DND-41 (cell line): Measurements from ENCODE around the gene SERPINB3.

Experiments used
- ATAC-seq: fragments of 200-7000 bp; cut with Tn5 transposase; 3 replicates; pipeline ENCODE4 v1.9.1; 2021; ENCODE audit warnings: low read depth; ENCODE audit not compliant: insufficient read depth
- DNase-seq: peaks from one replicate; pipeline ENCODE4 v3.0.0-alpha.2; 2020
- H2AFZ ChIP-seq: 2 replicates; pipeline ENCODE4 v1.6.0; 2012; ENCODE audit warnings: low read depth, low read length
- H3K27ac ChIP-seq: 2 replicates; pipeline ENCODE4 v1.5.1; 2012; ENCODE audit warnings: low read length, inconsistent platforms
- H3K27me3 ChIP-seq: fragments of 200-600 bp; sonication (generic); 2 replicates; pipeline ENCODE4 v1.6.0; 2012; ENCODE audit warnings: low read length, mild to moderate bottlenecking, inconsistent platforms; ENCODE audit not compliant: insufficient read depth, poor library complexity
- H3K36me3 ChIP-seq: 2 replicates; pipeline ENCODE4 v1.5.1; 2012; ENCODE audit warnings: low read length, inconsistent platforms; ENCODE audit not compliant: insufficient read depth
- H3K4me1 ChIP-seq: 2 replicates; pipeline ENCODE4 v1.5.1; 2012; ENCODE audit warnings: mild to moderate bottlenecking, low read length; ENCODE audit not compliant: insufficient read depth
- H3K4me2 ChIP-seq: 2 replicates; pipeline ENCODE4 v1.6.0; 2012; ENCODE audit warnings: mild to moderate bottlenecking, moderate library complexity, low read length, inconsistent platforms; ENCODE audit not compliant: insufficient read depth
- H3K4me3 ChIP-seq, 2 experiments: fragments of 200-600 bp in 1 of 2; shearing (Covaris generic) in 1 of 2; 2 replicates each; pipeline ENCODE4 v1.5.1; 2012 to 2016; ENCODE audit warnings: inconsistent platforms in 2 of 2, low read length in 2 of 2, mild to moderate bottlenecking in 2 of 2, low read depth in 1 of 2, moderate library complexity in 1 of 2
- H3K79me2 ChIP-seq: 2 replicates; pipeline ENCODE4 v1.6.0; 2012; ENCODE audit warnings: low read length, inconsistent platforms; ENCODE audit not compliant: insufficient read depth
- H3K9ac ChIP-seq: 2 replicates; pipeline ENCODE4 v1.6.0; 2012; ENCODE audit warnings: low read depth, mild to moderate bottlenecking, inconsistent platforms, low read length, moderate library complexity
- H3K9me3 ChIP-seq: 2 replicates; pipeline ENCODE4 v1.5.1; 2012; ENCODE audit warnings: low read length, moderate library complexity, mild to moderate bottlenecking, inconsistent platforms; ENCODE audit not compliant: insufficient read depth, severe bottlenecking
- H4K20me1 ChIP-seq: 2 replicates; pipeline ENCODE4 v1.6.0; 2012; ENCODE audit warnings: low read length; ENCODE audit not compliant: insufficient read depth
- EZH2 ChIP-seq: IDR thresholded peaks from 3 replicates; pipeline ENCODE4 v1.6.1; 2012; ENCODE audit warnings: borderline replicate concordance, low read depth, mild to moderate bottlenecking, moderate library complexity, low read length, inconsistent platforms; ENCODE audit not compliant: severe bottlenecking
- TF ChIP-seq, protein P1 (sequence below): IDR thresholded peaks from 2 replicates; pipeline ENCODE4 v1.5.1; 2012; ENCODE audit warnings: borderline replicate concordance, low read length, moderate library complexity, mild to moderate bottlenecking; ENCODE audit not compliant: poor library complexity, severe bottlenecking; ENCODE audit errors: extremely low read depth

SERPINB3 gene

DNA sequence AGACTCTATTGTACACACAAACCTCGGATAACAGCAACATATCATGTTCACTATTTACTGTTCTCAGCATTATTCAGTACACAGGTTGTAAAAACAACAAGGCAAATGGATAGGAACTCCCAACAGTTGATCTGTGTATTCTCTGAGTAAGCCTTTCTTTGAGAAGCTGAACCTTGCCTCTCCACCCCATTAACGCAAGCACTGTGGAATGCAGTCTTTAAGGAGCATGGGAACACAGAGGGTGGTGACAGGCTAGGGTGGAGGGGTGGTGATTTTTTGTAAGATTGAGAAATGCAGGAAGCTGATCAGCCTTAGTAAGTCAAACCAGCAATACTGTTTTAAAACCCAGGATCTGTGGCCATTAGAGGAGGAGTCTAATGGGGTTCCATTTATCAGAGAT, 21.5 kb upstream of the SERPINB3 start:
- no peak overlapping the region for H3K4me2 ChIP-seq

DNA sequence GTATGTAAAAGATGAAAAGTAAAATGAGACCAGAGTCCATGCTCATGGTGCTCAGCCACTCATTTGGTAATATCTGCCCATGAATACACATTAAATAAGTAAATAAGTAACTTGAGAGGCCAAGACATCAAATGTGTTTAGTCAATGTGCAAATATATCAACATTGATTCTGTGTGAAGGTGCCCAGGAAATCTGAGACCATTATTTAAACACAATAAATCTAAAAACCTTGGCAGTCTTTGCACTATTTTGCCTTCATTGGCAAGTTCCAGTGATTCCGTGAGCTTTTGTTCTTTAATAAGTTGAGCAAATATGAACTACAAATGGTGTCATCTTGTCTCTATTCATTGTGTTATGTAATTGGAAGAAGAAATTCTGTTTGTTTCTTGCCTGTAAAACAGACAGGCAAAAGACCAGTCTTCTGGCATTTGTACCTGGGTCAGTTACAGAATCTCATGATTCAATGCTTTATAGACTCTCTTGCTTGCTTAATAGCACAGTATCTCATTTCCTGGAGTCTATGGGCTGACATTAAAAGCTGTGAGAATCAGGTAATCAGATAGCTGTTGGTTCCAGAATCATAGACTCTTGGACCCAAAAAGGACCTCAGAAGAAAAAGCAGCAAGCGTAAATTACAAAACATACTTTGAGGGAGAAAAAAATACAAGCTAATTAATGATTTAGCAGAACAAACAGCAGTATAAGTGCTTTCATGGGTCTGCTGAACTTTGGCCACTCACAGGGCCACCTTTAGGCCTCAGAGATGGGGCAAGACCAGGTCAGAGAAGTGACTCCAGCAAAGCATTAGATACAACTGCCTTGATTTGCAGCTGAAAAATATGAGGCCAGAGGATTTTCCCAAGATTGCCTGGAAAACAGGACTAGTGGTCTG, 20.0 kb upstream of the SERPINB3 start:
- Histone ChIP-seq H3K79me2 (no peaks in the 10 kb centered on the region), H4K20me1 (no peaks in the 10 kb centered on the region), H3K36me3 (no peaks in the 10 kb centered on the region), H3K4me2 (no peak overlapping the region), H3K4me3 (no peak overlapping the region), H2AFZ (no peak overlapping the region), H3K4me1 (no peaks in the 10 kb centered on the region), H3K27me3 (no peaks in the 10 kb centered on the region), H3K9ac (no peak overlapping the region), H3K27ac (no peak overlapping the region), H3K9me3 (no peaks in the 10 kb centered on the region)
- TF ChIP-seq, protein P1, sequence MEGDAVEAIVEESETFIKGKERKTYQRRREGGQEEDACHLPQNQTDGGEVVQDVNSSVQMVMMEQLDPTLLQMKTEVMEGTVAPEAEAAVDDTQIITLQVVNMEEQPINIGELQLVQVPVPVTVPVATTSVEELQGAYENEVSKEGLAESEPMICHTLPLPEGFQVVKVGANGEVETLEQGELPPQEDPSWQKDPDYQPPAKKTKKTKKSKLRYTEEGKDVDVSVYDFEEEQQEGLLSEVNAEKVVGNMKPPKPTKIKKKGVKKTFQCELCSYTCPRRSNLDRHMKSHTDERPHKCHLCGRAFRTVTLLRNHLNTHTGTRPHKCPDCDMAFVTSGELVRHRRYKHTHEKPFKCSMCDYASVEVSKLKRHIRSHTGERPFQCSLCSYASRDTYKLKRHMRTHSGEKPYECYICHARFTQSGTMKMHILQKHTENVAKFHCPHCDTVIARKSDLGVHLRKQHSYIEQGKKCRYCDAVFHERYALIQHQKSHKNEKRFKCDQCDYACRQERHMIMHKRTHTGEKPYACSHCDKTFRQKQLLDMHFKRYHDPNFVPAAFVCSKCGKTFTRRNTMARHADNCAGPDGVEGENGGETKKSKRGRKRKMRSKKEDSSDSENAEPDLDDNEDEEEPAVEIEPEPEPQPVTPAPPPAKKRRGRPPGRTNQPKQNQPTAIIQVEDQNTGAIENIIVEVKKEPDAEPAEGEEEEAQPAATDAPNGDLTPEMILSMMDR = no peak
- TF ChIP-seq EZH2 = no peak
- DNase-seq (no peak), ATAC-seq (no peak)

More for the DNA sequence above, 21.5 kb upstream of the SERPINB3 start:
- DNase-seq (no peak), ATAC-seq (no peak)
- TF ChIP-seq, protein P1 = no peak
- TF ChIP-seq EZH2 = no peak
- Histone ChIP-seq H2AFZ (no peak overlapping the region), H3K36me3 (no peaks in the 10 kb centered on the region), H3K4me3 (no peak overlapping the region), H3K9ac (no peak overlapping the region), H3K27ac (no peak overlapping the region), H3K79me2 (no peaks in the 10 kb centered on the region), H4K20me1 (no peaks in the 10 kb centered on the region), H3K27me3 (no peaks in the 10 kb centered on the region), H3K9me3 (no peaks in the 10 kb centered on the region), H3K4me1 (no peaks in the 10 kb centered on the region)

DNA sequence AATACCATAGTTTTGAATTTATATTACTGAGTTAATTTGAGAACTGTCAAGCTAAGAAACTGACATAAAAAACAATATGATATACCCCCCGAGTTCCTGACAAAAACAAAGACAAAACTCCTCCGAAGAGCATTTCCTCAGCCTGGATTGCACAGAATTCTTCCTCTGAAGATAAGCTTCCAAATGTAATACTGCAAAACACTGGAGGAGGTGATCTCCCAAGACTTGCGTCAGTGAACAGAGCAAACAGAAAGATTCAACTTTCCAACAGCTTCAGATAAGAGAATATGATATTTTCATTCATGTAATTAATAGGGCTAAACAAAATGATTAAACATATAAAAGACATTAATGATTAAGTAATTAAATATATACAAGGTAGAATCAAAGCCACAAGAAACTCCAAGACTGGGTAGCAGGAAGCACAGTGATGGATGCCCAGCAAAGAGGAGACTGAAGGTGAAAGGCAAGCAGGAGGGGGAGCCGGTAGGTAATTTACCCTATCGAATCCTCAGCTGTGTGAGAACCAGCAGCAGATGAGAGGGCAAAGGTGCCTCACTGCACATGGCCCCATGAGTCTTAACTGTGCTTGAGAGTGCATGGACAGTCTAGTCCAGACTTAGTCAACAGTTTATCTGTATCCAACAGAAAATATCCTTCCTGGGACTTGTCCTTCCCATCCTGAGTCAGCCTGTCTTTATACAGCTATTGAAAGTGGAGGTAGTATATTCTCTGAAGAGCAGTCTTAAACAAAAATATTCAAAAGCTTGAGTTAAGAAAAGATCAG, 18.3 kb upstream of the SERPINB3 start:
- no peak for DNase-seq
- H3K9ac ChIP-seq = no peak overlapping the region
- no peak for ATAC-seq
- TF ChIP-seq, protein P1 = no peak
- TF ChIP-seq EZH2 = no peak
- no peaks in the 10 kb centered on the region for H3K27me3 ChIP-seq
- no peak overlapping the region for H3K4me2 ChIP-seq
- no peak overlapping the region for H3K27ac ChIP-seq
- H3K36me3 ChIP-seq = no peaks in the 10 kb centered on the region
- no peaks in the 10 kb centered on the region for H3K4me1 ChIP-seq
- no peak overlapping the region for H3K4me3 ChIP-seq
- H2AFZ ChIP-seq = no peak overlapping the region
- no peaks in the 10 kb centered on the region for H4K20me1 ChIP-seq
- no peaks in the 10 kb centered on the region for H3K9me3 ChIP-seq
- no peaks in the 10 kb centered on the region for H3K79me2 ChIP-seq
